ENCODE measurements around the gene RNF5.
A peak's percentile ranks its signal among the peaks of the same experiment; 100 is the strongest.

The RNF5 gene

GRCh38 chr6:32176476-32177182 lies 1.6 kb upstream of the RNF5 start:
- peak; percentile 68 for DNase-seq (ENCODE audit: low read depth)
- H3K4me3 ChIP-seq (replicated peaks; ENCODE audit: low read depth, low read length): peak overlapping the region; percentile 87
- TF ChIP-seq CTCF (IDR thresholded peaks at IDR 0.05; ENCODE audit: low read length, missing control alignments): no peak

GRCh38 chr6:32177183-32177787 lies 920 bp upstream of the RNF5 start:
- peak overlapping the region; percentile 87 for H3K4me3 ChIP-seq (replicated peaks; ENCODE audit: low read depth, low read length)
- DNase-seq (ENCODE audit: low read depth): no peak
- no peak for TF ChIP-seq CTCF (IDR thresholded peaks at IDR 0.05; ENCODE audit: low read length, missing control alignments)

GRCh38 chr6:32178547-32179440 lies 589 bp downstream of the RNF5 start:
- no peak for DNase-seq (ENCODE audit: low read depth)
- H3K4me3 ChIP-seq (replicated peaks; ENCODE audit: low read depth, low read length): peak overlapping the region; percentile 87
- no peak for TF ChIP-seq CTCF (IDR thresholded peaks at IDR 0.05; ENCODE audit: low read length, missing control alignments)

GRCh38 chr6:32179766-32180405 lies 1.7 kb downstream of the RNF5 start:
- DNase-seq (ENCODE audit: low read depth): no peak
- H3K4me3 ChIP-seq (replicated peaks; ENCODE audit: low read depth, low read length): no peak overlapping the region
- TF ChIP-seq CTCF (IDR thresholded peaks at IDR 0.05; ENCODE audit: low read length, missing control alignments): no peak

- H3K4me3 ChIP-seq (replicated peaks; ENCODE audit: low read depth, low read length): no peak overlapping the region
- TF ChIP-seq CTCF (IDR thresholded peaks at IDR 0.05; ENCODE audit: low read length, missing control alignments): no peak
- no peak for DNase-seq (ENCODE audit: low read depth)
Measured at GRCh38 chr6:32181148-32181702, 3.0 kb downstream of the RNF5 start.

GRCh38 chr6:32181915-32182529 lies 3.8 kb downstream of the RNF5 start:
- no peak for TF ChIP-seq CTCF (IDR thresholded peaks at IDR 0.05; ENCODE audit: low read length, missing control alignments)
- H3K4me3 ChIP-seq (replicated peaks; ENCODE audit: low read depth, low read length): no peak overlapping the region
- no peak for DNase-seq (ENCODE audit: low read depth)
